ENCODE measurements around the gene DRAXIN.

- TF ChIP-seq CTCF (IDR thresholded peaks at IDR 0.05): no peak
- TF ChIP-seq POLR2A (IDR thresholded peaks at IDR 0.05): no peak
Measured at GRCh38 chr1:11735531-11735853, 44.0 kb downstream of the DRAXIN start.
